Stimulated activated CD4-positive, alpha-beta T cell treated with anti-CD3 and anti-CD28 coated beads, Interleukin-4, amount 100 ng/mL, for 48 hours (primary cell): ENCODE data around the gene HOXC12.
A peak's percentile ranks its signal among the peaks of the same experiment; 100 is the strongest.

Experiments used
- DNase-seq, 2 donors: peaks; one replicate each; pipeline ENCODE4 v3.0.0-alpha.2; 2020; ENCODE audit warnings: low read depth in 2 of 2

Gene HOXC12

DNA sequence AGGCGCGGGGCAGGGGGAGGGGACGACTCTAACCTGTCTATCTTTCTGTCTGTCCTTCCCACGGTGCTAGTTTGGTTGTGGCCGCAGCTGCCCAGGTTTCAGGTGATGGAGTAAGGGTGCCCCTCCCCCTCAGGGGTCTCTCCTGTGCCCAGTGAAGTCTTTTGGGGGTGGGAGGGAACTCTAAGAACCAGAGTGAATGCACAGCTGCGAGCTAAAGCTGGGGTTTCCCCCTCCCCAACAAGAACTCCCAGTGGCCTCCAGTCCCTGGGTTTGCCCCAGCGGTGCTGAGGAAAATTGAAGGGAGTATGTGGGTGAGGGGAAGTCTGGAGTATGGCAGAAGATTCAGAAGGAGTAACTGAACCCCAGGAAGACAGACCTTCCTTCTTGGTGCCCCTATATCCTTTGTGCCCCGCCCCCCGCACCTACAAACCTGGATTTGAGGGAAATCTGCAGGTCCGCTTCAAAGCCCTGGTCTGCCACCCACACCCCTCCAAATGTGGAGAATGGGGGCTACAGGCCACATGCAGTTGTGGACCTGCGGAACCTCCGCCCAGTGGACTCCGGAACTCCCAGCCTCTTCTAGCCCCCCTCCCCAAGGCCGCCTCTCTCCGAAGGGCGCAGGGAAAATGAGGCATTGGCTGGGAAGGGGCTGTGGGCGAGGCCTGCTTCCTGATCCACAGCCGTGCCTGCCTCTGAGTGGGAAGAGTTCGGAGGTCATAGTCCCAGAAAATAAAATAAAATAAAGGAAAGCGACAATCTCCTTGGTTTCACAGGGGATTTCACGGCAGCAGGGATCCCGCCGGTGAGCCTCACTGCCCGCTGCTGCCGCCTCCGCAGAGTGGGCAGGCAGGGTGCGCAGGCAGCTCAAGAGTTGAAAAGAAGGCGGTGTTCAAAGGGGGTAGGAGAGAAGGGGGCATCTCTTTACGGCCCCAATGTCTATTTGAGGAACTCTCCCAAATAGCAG lies 41.8 kb downstream of the HOXC12 start:
- no peak for DNase-seq

DNA sequence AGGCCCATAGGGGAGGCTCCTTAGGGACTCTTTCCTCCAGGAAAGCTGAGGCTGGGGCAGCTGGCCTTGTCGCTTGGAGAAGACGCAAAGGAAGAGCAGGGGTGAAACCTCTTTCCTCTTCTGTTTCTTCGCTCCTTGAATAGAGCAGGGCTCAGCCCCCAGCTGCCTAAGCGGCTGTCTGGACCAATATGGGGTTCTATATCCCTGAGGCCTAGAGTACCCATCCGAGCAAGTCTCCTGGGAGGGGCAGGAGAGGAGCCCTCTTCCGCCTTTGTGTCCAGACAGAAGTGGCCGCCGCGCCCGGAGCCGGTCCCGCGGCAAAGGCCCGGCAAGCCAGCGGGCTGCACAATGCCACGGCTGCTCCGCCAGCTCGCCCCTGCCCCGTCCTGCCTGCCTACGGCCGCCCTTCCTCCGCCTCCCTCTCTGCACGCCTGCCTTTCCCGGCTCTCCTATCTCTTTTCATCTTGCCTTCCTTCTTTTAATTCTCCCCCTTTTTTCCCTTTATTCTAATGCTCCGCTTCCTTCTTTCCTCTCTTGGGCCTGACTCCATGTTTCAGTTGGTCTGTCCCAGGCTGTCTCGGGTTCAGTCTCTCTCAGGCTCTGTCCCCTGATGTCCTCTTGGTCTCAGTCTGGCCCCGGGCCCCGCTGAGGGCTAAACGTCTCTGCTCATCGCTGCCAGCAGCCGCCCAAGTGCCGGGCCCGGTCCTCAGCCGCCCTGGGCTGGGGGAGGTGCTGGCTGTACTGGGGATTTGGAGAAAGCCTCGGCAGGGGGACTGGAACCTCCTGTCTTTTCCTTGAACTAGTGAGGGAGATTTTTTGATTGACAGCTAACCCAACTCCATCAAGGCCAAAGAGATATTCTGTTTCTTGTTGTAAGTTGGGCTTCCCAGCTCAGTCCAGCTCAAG lies 42.8 kb downstream of the HOXC12 start:
- DNase-seq = no peak

DNA sequence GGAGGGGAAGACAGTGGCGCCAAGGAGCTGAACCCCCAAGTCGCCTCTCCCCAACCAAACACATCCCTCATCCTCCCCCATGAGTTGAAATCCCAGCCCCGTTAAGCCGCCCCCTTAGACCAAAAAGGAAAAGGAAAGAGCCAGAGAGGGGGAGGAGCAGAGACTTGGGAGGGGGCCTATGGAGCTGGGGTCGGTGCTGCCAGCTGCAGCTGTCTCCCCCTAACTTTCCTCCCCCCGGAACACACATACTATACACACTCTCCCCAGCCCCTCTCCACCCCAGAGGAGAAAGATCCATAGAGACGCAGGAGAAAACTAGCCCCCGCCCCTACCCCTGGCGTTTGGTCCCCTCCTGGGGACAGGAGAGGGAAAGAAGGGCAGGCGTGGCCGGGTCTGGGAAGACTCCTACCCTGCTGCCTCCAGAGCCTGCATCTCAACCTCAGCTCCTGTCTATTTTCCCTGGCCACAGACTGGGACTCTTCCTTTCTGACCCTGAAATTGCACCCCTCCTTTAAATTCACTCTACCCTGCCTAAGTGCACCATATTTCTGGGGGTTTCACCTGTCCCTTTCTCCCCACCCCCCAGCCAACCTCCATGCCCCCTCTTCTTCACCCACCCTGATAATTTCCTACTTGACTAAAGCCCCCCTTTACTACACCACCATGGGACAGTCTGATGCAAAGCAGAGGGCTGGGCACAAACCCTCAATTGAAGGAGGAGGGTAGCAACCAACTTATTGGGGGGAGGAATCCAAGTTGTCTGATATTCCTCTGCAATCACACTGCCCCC lies 43.6 kb downstream of the HOXC12 start:
- DNase-seq = no peak

DNA sequence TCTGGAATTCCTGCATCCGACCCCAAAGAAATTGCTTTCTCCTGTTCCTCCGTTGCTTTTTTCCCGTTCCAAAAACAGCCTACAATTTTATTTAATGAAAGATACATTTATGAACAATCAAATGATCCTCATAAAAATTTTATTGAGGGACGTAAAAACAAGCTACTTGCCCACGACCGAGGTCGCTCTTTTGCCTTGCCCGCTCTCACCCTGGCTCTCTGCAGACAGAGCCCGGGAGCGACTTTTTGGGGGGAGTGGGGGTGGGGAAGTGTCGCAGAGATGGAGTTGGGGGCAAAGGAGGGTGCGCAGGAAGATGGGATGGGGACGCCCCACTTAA lies 44.2 kb downstream of the HOXC12 start:
- DNase-seq = no peak

DNA sequence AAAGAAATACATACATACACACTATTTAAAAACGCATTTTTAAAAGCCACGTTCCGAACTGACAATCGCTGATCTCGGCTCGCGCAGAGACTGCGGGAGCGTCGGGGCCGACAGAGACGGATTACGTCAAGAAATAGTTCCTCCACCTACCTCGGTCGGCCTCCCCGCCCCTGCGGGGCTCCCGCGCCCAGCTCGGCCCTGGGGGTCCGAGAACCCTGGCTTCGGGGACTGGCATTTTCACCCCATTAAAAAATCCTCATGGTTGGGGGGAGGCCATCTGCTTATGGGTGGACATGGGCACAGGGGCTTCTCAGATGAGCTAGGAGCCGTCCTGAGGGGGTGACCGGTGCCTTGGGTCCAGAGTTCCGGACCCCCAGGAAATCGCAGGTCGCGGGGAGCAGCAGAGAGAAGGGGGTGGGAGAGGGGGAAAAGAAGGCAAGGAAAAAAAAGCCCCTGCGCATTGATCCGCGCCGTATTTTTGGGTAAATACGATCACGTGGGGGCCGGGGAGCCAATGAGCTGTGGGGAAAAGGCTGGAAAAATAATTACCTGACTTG lies 44.9 kb downstream of the HOXC12 start:
- no peak for DNase-seq

DNA sequence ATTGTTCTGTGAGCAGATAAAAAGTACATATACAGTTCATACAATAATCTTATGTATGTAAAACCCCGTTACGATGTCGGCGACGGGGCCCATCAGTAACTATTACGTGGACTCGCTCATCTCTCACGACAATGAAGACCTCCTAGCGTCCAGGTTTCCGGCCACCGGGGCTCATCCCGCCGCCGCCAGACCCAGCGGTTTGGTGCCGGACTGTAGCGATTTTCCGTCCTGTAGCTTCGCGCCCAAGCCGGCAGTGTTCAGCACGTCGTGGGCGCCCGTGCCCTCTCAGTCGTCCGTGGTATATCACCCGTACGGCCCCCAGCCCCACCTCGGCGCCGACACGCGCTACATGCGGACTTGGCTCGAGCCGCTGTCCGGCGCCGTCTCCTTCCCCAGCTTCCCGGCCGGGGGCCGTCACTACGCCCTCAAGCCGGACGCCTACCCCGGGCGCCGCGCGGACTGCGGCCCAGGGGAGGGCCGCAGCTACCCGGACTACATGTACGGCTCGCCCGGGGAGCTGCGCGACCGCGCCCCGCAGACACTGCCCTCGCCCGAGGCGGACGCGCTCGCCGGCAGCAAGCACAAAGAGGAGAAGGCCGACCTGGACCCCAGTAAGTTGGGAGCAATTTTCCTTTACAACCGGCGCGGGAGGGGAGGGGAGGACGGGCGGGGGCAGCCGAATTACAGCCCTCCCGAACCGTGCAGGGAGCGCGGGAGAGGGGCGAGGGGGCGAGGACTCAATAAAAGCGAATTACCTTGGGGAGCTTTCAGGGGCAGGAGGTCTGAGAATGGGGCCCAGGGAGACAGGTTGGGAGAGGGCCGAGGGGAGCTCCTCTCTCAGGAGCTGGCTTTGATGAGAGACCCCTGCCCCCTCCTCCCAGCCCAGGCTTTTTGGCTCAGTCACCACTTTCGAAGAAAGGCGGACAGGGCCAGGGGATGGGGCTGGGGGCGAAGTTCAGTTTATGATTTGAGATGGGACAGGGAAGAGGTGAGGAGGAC lies 45.7 kb downstream of the HOXC12 start, which contains the start of gene HOXC9:
HOXC9 (plus strand) TSS at position 46 of the 999 bp plus-strand sequence; CDS start at position 74, 28 bp downstream.
- no peak for DNase-seq

DNA sequence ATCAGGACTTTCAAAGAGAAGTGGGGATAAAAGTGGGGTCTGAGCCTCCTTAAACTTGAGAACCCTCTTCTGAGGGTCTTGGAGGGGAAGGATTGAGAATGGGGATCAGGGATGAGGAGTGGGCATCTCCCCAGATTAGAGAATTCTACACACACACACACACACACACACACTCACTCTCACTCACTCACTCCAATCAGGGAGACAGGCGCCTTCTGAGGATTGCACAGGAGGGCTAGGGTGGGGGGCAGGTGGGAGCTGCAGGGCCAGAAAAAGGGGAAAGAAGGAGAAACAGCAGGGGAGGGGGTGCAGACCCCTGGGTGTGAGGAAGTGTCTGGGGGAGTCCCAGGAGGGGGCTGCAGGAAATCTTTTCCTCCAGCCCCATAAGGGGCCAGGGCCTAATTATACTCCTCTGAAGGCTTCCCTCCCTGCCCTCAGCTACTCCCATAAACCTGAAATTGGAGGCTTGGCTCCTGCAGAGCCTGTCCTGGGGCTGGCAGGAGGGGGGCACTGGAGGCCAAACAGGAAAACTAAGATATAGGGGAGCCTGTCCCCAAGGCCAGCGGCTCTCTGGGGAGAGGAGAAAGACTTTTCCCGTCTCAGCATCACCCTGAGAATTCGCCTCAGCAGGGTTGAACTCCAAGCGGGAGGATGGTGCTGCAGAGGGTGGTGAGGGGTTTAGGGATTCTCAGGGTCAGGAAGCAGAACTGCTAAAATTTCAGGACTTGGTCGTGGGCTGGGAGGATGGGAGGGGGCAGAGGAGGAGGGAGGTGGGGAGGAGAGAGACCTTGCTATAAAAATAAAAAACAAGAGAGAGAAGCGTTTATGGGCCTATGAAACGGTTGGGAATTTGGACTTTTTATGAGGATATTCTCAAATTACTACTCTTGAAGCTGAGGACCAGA lies 46.8 kb downstream of the HOXC12 start:
- DNase-seq = no peak

DNA sequence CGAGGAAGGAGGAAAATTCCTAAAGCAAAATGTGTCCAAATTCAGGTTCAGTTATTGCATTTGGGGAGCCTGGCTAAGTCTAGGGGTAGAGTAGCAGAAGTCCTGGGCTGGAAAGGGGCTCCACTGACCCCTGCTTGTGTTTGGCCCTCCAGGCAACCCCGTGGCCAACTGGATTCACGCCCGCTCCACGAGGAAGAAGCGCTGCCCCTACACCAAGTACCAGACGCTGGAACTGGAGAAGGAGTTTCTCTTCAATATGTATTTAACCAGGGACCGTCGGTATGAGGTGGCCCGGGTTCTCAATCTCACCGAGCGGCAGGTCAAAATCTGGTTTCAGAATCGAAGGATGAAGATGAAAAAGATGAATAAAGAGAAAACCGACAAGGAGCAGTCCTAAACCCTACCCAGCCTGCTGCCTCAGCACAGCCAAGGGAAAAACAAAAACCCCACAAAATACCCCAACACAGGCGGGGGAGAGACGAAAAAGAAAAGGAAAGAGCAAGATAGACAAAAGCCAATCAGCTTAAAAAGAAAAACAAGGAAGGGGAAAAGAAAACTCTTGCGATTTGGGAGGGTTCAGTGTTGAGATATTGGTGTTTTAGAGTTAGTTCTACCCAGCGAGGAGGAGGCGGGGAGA lies 47.7 kb downstream of the HOXC12 start:
- DNase-seq = no peak

DNA sequence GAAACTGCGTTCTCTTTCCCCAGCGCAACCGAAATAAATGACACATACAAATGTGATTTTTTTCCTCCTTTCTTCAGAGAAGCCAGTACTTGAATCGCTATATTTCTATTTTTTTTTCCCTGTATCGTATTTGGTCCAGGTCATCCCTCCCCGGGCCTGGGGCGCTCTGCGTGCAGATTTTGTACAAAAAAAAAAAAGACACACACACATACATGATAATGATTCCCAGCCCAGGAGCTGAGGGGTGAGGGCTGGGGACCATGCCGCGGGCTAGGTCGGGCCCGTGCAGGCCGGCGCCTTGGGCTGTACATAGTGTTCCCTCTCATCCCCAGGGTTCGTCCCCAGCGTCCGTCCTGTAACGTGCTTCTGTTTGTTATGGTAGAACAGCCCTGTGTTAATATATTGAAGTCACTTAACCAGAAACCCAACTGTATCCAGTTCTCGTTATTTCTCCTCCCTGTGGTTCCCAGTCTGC lies 48.2 kb downstream of the HOXC12 start:
- no peak for DNase-seq

DNA sequence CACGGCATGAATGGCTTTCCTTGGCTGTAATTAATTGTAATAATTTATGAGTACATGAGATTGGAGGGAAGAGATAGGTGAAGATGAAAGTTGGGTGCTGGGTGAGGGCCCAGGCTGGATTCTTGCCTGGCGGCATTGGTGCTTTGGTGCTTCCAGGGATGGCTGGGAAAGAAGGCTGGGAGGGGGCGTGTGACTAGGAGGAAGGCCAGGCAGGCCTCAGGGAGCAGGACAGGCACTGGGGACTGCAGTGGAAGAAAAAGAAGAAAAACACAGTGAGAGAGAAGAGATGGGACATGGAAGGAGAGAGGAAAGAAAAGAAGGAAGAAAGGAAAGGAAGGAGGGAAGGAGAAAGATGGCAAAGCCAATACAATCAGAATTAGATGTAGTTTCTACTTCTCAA lies 48.9 kb downstream of the HOXC12 start:
- no peak for DNase-seq

DNA sequence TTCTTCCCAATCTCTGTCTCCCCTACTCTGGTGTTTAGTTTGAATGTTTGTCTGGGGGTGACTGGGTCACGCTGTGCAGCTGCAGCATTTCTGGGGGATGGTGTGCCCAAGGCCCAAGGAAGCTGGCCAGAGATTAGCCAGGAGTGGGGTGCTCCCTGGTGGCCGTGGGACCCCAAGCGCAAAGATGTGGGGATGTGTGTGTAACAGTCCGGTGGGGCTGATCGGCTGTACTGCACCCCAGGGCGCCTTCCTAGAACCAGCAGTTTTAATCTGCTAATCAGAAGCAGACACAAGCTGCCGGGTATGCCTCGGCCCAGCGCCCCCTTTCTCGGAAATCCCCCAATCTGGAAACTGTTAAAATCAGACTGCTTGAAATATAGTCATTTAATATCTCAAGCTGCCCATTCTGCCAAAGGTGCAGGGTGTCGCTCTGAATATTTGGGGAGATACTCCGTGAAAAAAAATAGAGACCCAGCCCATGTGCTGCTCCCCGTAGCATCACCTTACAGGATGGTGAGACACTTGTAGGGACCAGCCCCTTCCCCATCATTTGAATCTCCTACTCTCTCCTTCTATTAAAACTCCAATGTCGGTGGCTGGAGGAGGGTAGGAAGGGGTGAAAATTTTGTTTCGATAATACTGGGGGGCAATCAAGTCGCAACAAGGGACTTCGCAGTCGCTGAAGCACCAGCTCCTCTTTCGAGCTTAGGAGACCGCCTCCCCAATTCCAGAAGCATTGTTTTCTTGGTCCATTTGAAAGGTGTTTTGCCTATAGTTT lies 49.5 kb downstream of the HOXC12 start:
- no peak for DNase-seq

DNA sequence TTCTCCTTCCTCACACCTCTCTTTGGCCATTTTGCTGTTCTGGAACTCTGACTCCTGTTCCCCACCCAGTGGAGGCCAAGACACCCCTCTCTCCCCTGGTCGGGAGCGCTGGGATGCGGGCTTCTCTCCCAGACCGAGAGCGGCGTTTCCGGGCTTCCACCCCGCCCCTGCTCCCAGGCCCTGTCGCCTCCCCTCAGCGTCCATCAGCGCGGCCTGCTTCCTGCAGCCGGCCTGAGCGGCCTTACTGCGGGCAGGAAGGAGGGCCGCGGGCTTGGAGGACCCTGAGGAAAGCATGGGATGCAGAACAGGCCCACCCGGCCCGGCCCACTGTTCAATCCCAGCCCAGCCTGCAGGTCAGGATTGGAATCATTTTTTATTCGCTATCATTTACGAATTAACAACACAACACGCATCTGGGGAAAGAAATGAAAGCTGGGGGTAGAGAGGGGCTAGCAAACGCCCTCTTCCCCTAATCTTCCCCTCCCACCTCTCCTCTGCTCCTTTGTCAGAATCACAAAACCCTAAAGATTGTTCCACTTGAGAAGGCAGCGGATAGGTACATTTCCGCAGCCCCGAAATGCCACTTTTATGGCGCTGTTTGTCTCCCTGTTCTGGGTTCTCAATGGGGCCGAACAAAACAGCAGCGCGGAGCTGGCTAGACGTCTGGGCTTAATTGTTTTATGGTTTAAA lies 50.3 kb downstream of the HOXC12 start:
- DNase-seq = no peak

DNA sequence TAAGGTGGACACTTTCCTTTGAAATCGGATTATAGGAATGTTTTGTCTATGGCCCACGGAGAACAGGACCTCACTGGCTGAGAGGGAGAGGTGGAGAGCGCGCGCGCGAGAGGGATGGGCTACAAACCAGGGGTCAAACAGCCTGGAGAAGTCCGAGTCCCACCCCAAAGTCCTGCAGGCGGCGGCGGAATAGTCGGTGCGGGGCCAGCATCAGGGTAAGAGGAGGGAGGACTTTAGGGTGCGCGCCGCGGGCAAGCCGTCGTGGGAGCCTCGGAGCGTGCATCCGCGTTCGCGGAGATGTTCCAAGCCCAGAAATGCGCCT lies 50.8 kb downstream of the HOXC12 start:
- no peak for DNase-seq

DNA sequence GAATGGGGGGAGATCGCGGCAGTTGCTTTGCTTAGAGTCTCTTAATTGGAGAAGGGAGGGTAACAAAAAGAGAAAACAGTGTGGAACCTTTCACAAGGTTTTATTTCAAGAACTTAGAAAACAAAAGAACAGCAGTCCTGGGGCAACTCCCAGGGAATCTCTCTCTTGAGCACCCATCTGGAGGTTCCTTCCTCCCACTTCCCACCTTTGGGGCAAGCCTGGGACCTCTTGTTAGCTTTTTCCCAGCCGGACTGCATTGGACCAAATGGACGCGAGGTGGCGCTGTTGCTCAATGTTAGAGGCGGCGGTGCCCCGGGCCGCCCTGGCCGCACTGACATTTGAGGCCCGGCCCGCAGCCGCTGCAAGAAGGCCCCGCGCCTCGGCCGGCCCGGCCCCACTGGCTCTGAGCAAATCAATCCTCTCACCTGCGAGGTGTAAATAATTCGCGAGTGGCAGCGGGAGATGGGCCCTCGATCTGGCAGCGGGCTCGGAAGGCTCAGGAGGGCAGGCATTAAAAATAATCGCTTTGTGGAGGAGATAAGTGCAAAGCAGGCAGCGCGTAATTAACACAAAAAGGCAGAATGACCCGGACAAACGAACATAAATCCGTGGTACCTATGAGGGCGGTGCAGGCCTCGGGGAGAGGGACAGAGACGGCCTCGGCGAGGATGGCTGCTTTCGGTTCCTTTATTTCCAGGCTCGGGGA lies 51.3 kb downstream of the HOXC12 start:
- peak; percentile 71 to 86 for DNase-seq

DNA sequence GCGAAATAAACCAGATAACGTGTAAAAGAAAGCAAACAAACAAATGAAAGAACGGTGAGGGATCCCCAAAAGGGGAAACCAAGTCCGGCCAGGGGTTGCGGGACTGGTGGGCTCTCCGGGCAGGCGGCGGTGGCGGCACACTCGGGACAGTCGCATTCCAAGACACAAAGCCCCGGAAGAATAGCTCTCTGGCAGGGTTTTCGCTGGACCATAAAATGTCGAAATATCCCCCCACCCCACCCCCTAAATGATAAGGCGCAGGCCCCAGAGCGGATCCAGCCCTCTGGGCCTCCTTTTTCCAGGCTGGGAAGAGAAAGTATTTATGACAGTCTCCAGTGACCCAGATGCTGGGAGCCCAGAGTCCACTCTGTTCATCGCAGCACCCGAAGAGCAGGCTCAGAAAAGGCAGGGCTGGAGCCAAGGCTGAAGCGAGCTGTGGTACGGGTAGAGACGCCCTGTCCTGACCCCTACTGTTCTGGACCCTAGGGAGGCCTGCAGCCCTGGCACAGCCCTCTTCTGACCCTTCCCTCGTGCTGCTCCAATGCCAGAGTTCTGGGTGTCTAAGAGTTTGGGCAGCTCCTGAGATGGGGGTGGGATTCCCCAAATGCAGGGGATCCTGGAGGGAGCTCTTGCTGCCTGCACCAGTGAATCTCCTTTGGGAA lies 52.0 kb downstream of the HOXC12 start:
- DNase-seq = no peak
